ENCODE measurements around the gene LYPD6. TPM values are rescaled to one million over a fixed set of nuclear protein-coding genes. Genes with fewer than 3 reads are reported as not detected.

The LYPD6 gene
- total RNA-seq, 1 donor: 4.3 TPM

- peak; percentile 40 for TF ChIP-seq CTCF (IDR thresholded peaks at IDR 0.05; ENCODE audit: insufficient read depth, low read depth, low read length)
- DNase-seq (ENCODE audit: low read depth): no peak
- no peak overlapping the region for H3K4me3 ChIP-seq (ENCODE audit: low read depth, low read length)
Measured at GRCh38 chr2:149329068-149329467, 1.3 kb upstream of the LYPD6 start.

- TF ChIP-seq CTCF (IDR thresholded peaks at IDR 0.05; ENCODE audit: insufficient read depth, low read depth, low read length): peak; percentile 15
- DNase-seq (ENCODE audit: low read depth): peak; percentile 64
- H3K4me3 ChIP-seq (ENCODE audit: low read depth, low read length): peak overlapping the region; percentile 77
Measured at GRCh38 chr2:149329489-149330126, 779 bp upstream of the LYPD6 start.

GRCh38 chr2:149331023-149331400 lies 625 bp downstream of the LYPD6 start:
- H3K4me3 ChIP-seq (ENCODE audit: low read depth, low read length): peak overlapping the region; percentile 81
- no peak for TF ChIP-seq CTCF (IDR thresholded peaks at IDR 0.05; ENCODE audit: insufficient read depth, low read depth, low read length)
- DNase-seq (ENCODE audit: low read depth): no peak

GRCh38 chr2:149332364-149332763 lies 2.0 kb downstream of the LYPD6 start:
- TF ChIP-seq CTCF (IDR thresholded peaks at IDR 0.05; ENCODE audit: insufficient read depth, low read depth, low read length): no peak
- no peak overlapping the region for H3K4me3 ChIP-seq (ENCODE audit: low read depth, low read length)
- DNase-seq (ENCODE audit: low read depth): no peak

GRCh38 chr2:149333636-149334035 lies 3.2 kb downstream of the LYPD6 start:
- H3K4me3 ChIP-seq (ENCODE audit: low read depth, low read length): no peak overlapping the region
- TF ChIP-seq CTCF (IDR thresholded peaks at IDR 0.05; ENCODE audit: insufficient read depth, low read depth, low read length): no peak
- DNase-seq (ENCODE audit: low read depth): no peak

GRCh38 chr2:149334156-149334555 lies 3.8 kb downstream of the LYPD6 start:
- peak; percentile 58 for DNase-seq (ENCODE audit: low read depth)
- no peak for TF ChIP-seq CTCF (IDR thresholded peaks at IDR 0.05; ENCODE audit: insufficient read depth, low read depth, low read length)
- H3K4me3 ChIP-seq (ENCODE audit: low read depth, low read length): no peak overlapping the region

GRCh38 chr2:149339324-149339723 lies 8.9 kb downstream of the LYPD6 start:
- no peak for TF ChIP-seq CTCF (IDR thresholded peaks at IDR 0.05; ENCODE audit: insufficient read depth, low read depth, low read length)
- no peak for DNase-seq (ENCODE audit: low read depth)
- no peak overlapping the region for H3K4me3 ChIP-seq (ENCODE audit: low read depth, low read length)

Measured in fibroblast of villous mesenchyme (primary cell).